HG02571 (cell line): ENCODE results near the gene CASKIN2.

Source experiments
- ATAC-seq: cut with Tn5 transposase; IDR thresholded peaks from one replicate; pipeline ENCODE4 v1.9.1; 2021; ENCODE audit warnings: mild to moderate bottlenecking, moderate library complexity; ENCODE audit not compliant: unreplicated experiment

CASKIN2 gene

GRCh38 chr17:75507733-75508719 is 7.3 kb downstream of the CASKIN2 start:
- no peak for ATAC-seq

- ATAC-seq, result no peak
Observed at GRCh38 chr17:75506888-75507287, 8.4 kb downstream of the CASKIN2 start.

GRCh38 chr17:75506134-75506533 is 9.2 kb downstream of the CASKIN2 start:
- ATAC-seq, result no peak

GRCh38 chr17:75505640-75506039 is 9.7 kb downstream of the CASKIN2 start:
- ATAC-seq, result no peak

- no peak for ATAC-seq
Observed at GRCh38 chr17:75505152-75505409, 10.3 kb downstream of the CASKIN2 start.

GRCh38 chr17:75504347-75505151 is 10.8 kb downstream of the CASKIN2 start:
- ATAC-seq, result no peak

GRCh38 chr17:75503976-75504346 is 11.4 kb downstream of the CASKIN2 start:
- ATAC-seq, result no peak

GRCh38 chr17:75503337-75503950 is 11.9 kb downstream of the CASKIN2 start:
- ATAC-seq, result no peak

- no peak for ATAC-seq
Observed at GRCh38 chr17:75502721-75503329, 12.5 kb downstream of the CASKIN2 start.

GRCh38 chr17:75502072-75502720 is 13.1 kb downstream of the CASKIN2 start:
- no peak for ATAC-seq

GRCh38 chr17:75501378-75502071 is 13.8 kb downstream of the CASKIN2 start:
- ATAC-seq, result no peak

- ATAC-seq, result no peak
Observed at GRCh38 chr17:75500419-75501216, 14.7 kb downstream of the CASKIN2 start.

- no peak for ATAC-seq
Observed at GRCh38 chr17:75499313-75500022, 15.9 kb downstream of the CASKIN2 start.

GRCh38 chr17:75498726-75499213 is 16.6 kb downstream of the CASKIN2 start:
- no peak for ATAC-seq

GRCh38 chr17:75498039-75498725 is 17.2 kb downstream of the CASKIN2 start:
- ATAC-seq, result no peak

- no peak for ATAC-seq
Observed at GRCh38 chr17:75496005-75496404, 19.3 kb downstream of the CASKIN2 start.

- no peak for ATAC-seq
Observed at GRCh38 chr17:75494326-75494877, 20.9 kb downstream of the CASKIN2 start.
